ENCODE measurements around the gene PAPLN.

PAPLN gene

GRCh38 chr14:73238424-73238852 is 1.1 kb downstream of the PAPLN start:
- Histone ChIP-seq H3K27ac (ENCODE audit: low read length) (peak overlapping the region; percentile 55), H3K4me1 (ENCODE audit: control insufficient read depth, insufficient read depth, low read length) (peaks cover 59% of the 10 kb centered on the region), H3K36me3 (ENCODE audit: control insufficient read depth in 2 of 2, insufficient read depth in 2 of 2, low read length in 2 of 2) (no peaks in the 10 kb centered on the region), H3K27me3 (ENCODE audit: control insufficient read depth in 1 of 2, insufficient read depth in 2 of 2, low read length in 2 of 2) (peaks cover under 1 to 4% of the 10 kb centered on the region in 2 donors), H3K4me3 (ENCODE audit: low read length in 2 of 2) (peak overlapping the region in 1 of 2 donors; percentile 73), H3K9ac (ENCODE audit: low read length in 2 of 2) (peak overlapping the region; percentile 12 to 62), H3K9me3 (ENCODE audit: control insufficient read depth in 2 of 2, low read length in 2 of 2) (no peaks in the 10 kb centered on the region)

- Histone ChIP-seq H3K4me3 (ENCODE audit: low read length in 2 of 2) (peak overlapping the region; percentile 57 to 73), H3K4me1 (ENCODE audit: control insufficient read depth, insufficient read depth, low read length) (peaks cover 59% of the 10 kb centered on the region), H3K27ac (ENCODE audit: low read length) (peak overlapping the region; percentile 49)
Observed at GRCh38 chr14:73238941-73239340, 1.6 kb downstream of the PAPLN start.

DNA sequence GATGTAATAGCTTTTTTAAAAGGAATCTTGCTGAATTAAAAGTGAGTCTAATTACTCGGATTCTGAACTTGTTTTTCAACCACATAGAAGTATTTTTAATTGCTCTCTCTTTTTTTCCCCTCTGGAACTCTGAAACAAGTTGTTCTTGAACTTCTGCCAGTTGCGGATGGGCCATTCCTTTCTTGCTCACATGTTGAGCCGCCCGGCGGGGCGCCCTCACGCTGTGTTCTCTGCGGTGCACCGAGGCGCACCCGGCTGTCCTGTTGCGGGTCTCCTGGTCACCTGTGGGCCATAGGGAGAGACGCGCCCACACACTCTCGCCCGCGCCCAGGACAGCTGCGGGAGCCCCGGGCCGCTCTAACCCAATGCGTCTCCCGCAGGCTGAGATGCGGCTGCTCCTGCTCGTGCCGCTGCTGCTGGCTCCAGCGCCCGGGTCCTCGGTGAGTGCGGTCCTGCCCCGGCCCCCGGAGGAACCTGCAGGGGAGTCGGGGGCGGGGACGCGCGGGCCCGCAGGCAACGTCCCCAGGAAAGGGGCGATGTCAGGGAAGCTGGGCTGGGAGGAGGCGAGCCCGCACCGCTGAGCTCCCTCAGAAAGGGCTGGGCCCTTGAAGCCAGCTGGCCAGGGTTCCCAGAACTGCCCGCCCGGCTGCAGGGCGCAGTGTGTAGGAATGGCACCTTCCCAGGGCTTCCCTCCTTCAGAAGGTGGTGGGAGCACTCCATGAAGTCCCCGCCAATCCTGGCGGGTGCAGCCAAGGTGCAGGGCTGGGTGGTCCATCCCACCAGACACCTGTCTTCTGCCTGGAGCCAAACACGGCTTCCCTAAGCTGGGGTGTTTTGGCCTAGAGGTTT is 2.3 kb downstream of the PAPLN start:
- peaks cover 0 to 4% of the 10 kb centered on the region in 2 donors for H3K27me3 ChIP-seq (ENCODE audit: control insufficient read depth in 1 of 2, insufficient read depth in 2 of 2, low read length in 2 of 2)
- no peaks in the 10 kb centered on the region for H3K36me3 ChIP-seq (ENCODE audit: control insufficient read depth in 2 of 2, insufficient read depth in 2 of 2, low read length in 2 of 2)
- H3K4me3 ChIP-seq (ENCODE audit: low read length in 2 of 2): peak overlapping the region; percentile 62 to 73
- H3K9ac ChIP-seq (ENCODE audit: low read length in 2 of 2): peak overlapping the region; percentile 36 to 48
- H3K9me3 ChIP-seq (ENCODE audit: control insufficient read depth in 2 of 2, low read length in 2 of 2): no peaks in the 10 kb centered on the region
- peak overlapping the region; percentile 49 for H3K27ac ChIP-seq (ENCODE audit: low read length)
- H3K4me1 ChIP-seq (ENCODE audit: control insufficient read depth, insufficient read depth, low read length): peaks cover 59% of the 10 kb centered on the region

More at GRCh38 chr14:73238941-73239340, 1.6 kb downstream of the PAPLN start:
- no peaks in the 10 kb centered on the region for H3K9me3 ChIP-seq (ENCODE audit: control insufficient read depth in 2 of 2, low read length in 2 of 2)
- peaks cover 0 to 4% of the 10 kb centered on the region in 2 donors for H3K27me3 ChIP-seq (ENCODE audit: control insufficient read depth in 1 of 2, insufficient read depth in 2 of 2, low read length in 2 of 2)
- H3K36me3 ChIP-seq (ENCODE audit: control insufficient read depth in 2 of 2, insufficient read depth in 2 of 2, low read length in 2 of 2): no peaks in the 10 kb centered on the region
- H3K9ac ChIP-seq (ENCODE audit: low read length in 2 of 2): no peak overlapping the region

DNA sequence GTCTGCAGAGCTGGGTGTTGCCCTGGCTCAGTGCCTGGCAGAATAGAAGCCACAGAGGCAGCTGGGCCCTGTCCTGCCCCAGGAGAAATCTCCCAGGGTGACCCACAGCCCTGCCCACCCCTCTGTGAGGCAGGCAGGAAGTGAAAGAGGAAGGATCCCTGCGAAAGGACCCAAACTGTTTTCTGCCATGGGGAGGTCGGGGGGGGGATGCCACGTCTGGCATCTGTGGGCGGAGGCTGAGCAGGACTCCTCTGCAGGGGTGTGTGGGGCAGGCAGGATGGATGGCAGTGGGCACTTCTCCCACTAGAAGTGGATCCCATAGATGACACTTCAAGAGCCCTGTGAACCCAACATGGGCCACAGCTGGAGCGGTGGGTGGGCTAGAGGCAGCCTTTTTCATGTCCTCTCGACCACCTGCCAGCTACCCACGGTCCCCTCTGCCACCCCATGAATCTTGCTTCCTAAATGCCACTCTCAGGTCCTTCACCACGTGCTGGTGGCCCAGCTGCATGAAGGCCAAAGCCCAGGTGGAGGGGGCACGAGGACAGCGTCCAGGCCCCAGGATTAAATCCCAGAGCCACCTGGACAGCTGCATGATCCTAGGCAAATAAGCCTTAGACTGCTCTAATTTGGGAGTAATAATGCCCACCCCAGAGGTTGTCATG is 3.6 kb downstream of the PAPLN start:
- no peaks in the 10 kb centered on the region for H3K36me3 ChIP-seq (ENCODE audit: control insufficient read depth in 2 of 2, insufficient read depth in 2 of 2, low read length in 2 of 2)
- no peak overlapping the region for H3K9ac ChIP-seq (ENCODE audit: low read length in 2 of 2)
- H3K4me1 ChIP-seq (ENCODE audit: control insufficient read depth, insufficient read depth, low read length): peaks cover 52% of the 10 kb centered on the region
- H3K27ac ChIP-seq (ENCODE audit: low read length): peak overlapping the region; percentile 74
- H3K4me3 ChIP-seq (ENCODE audit: low read length in 2 of 2): no peak overlapping the region
- H3K27me3 ChIP-seq (ENCODE audit: control insufficient read depth in 1 of 2, insufficient read depth in 2 of 2, low read length in 2 of 2): peaks cover 0 to 4% of the 10 kb centered on the region in 2 donors
- H3K9me3 ChIP-seq (ENCODE audit: control insufficient read depth in 2 of 2, low read length in 2 of 2): no peaks in the 10 kb centered on the region

GRCh38 chr14:73241481-73242165 is 4.3 kb downstream of the PAPLN start:
- Histone ChIP-seq H3K27ac (ENCODE audit: low read length) (peak overlapping the region; percentile 74), H3K9ac (ENCODE audit: low read length in 2 of 2) (peak overlapping the region; percentile 5 to 13), H3K27me3 (ENCODE audit: control insufficient read depth in 1 of 2, insufficient read depth in 2 of 2, low read length in 2 of 2) (peaks cover 0 to 4% of the 10 kb centered on the region in 2 donors)

GRCh38 chr14:73242357-73242901 is 5.1 kb downstream of the PAPLN start:
- peaks cover 0 to 3% of the 10 kb centered on the region in 2 donors for H3K27me3 ChIP-seq (ENCODE audit: control insufficient read depth in 1 of 2, insufficient read depth in 2 of 2, low read length in 2 of 2)
- no peaks in the 10 kb centered on the region for H3K36me3 ChIP-seq (ENCODE audit: control insufficient read depth in 2 of 2, insufficient read depth in 2 of 2, low read length in 2 of 2)
- H3K27ac ChIP-seq (ENCODE audit: low read length): peak overlapping the region; percentile 74
- H3K4me3 ChIP-seq (ENCODE audit: low read length in 2 of 2): peak overlapping the region; percentile 23 to 59
- peaks cover 45% of the 10 kb centered on the region for H3K4me1 ChIP-seq (ENCODE audit: control insufficient read depth, insufficient read depth, low read length)
- H3K9me3 ChIP-seq (ENCODE audit: control insufficient read depth in 2 of 2, low read length in 2 of 2): no peaks in the 10 kb centered on the region
- H3K9ac ChIP-seq (ENCODE audit: low read length in 2 of 2): peak overlapping the region; percentile 5 to 13

More at GRCh38 chr14:73241481-73242165, 4.3 kb downstream of the PAPLN start:
- Histone ChIP-seq H3K4me3 (ENCODE audit: low read length in 2 of 2) (peak overlapping the region; percentile 23 to 59), H3K9me3 (ENCODE audit: control insufficient read depth in 2 of 2, low read length in 2 of 2) (no peaks in the 10 kb centered on the region), H3K4me1 (ENCODE audit: control insufficient read depth, insufficient read depth, low read length) (peaks cover 52% of the 10 kb centered on the region), H3K36me3 (ENCODE audit: control insufficient read depth in 2 of 2, insufficient read depth in 2 of 2, low read length in 2 of 2) (no peaks in the 10 kb centered on the region)

- H3K27ac ChIP-seq (ENCODE audit: low read length): peak overlapping the region; percentile 11
- peaks cover 37% of the 10 kb centered on the region for H3K4me1 ChIP-seq (ENCODE audit: control insufficient read depth, insufficient read depth, low read length)
- no peak overlapping the region for H3K4me3 ChIP-seq (ENCODE audit: low read length in 2 of 2)
- H3K36me3 ChIP-seq (ENCODE audit: control insufficient read depth in 2 of 2, insufficient read depth in 2 of 2, low read length in 2 of 2): no peaks in the 10 kb centered on the region
- no peaks in the 10 kb centered on the region for H3K9me3 ChIP-seq (ENCODE audit: control insufficient read depth in 2 of 2, low read length in 2 of 2)
- H3K9ac ChIP-seq (ENCODE audit: low read length in 2 of 2): no peak overlapping the region
- no peaks in the 10 kb centered on the region for H3K27me3 ChIP-seq (ENCODE audit: control insufficient read depth in 1 of 2, insufficient read depth in 2 of 2, low read length in 2 of 2)
Observed at GRCh38 chr14:73243341-73243740, 6.0 kb downstream of the PAPLN start.

DNA sequence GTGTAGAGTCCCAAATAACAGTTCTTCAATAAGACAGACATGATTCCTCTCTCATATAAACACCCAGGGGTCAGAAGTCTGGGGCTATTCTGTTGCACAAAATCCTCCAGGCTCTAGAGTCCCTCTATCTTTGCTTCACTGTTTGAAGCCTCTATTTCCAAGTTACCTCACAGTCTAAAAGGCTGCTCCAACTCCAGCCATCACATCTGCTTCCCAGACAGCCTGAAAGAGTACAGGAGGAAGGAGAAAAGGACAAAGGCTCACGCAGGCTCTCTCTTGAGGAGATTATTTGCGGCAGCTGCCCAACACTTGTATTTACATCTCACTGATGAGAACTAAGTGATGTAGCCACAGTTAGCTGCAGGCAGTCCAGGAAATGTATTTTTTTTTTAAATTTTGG is 6.4 kb downstream of the PAPLN start:
- Histone ChIP-seq H3K9me3 (ENCODE audit: control insufficient read depth in 2 of 2, low read length in 2 of 2) (no peaks in the 10 kb centered on the region), H3K27me3 (ENCODE audit: control insufficient read depth in 1 of 2, insufficient read depth in 2 of 2, low read length in 2 of 2) (no peaks in the 10 kb centered on the region), H3K27ac (ENCODE audit: low read length) (no peak overlapping the region), H3K4me3 (ENCODE audit: low read length in 2 of 2) (no peak overlapping the region), H3K36me3 (ENCODE audit: control insufficient read depth in 2 of 2, insufficient read depth in 2 of 2, low read length in 2 of 2) (no peaks in the 10 kb centered on the region), H3K9ac (ENCODE audit: low read length in 2 of 2) (no peak overlapping the region), H3K4me1 (ENCODE audit: control insufficient read depth, insufficient read depth, low read length) (peaks cover 35% of the 10 kb centered on the region)

DNA sequence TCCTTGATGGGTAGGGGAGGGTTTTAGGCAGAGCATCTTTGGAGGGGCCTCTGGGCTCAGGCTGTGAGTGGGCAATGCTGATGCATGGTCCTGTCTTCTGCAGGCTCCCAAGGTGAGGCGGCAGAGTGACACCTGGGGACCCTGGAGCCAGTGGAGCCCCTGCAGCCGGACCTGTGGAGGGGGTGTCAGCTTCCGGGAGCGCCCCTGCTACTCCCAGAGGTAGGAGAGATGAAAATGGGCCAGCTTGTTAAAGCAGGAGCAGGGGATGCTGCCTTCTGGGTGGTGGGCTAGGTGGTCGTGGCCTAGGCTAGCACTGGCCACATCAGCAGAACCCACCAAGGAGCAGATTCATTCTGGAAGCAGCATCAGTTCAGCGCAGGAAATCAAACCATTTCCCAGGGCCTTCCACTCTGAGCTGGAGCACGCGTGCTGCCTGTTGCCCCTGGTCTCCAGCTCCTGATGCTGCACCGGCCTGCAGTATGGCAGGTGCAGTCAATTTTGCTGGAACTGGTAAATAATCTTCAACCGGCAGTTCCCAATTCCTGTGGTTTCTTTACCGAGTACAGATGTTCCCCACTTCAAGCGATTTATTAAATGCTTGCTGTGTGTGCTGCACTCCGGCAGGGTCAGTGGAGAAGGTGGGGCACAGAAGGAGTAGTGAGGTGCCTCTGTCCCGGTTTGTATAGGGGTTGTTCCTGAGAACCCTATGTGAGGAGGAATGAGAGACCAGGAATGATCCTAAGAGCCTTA is 7.4 kb downstream of the PAPLN start:
- peaks cover 26% of the 10 kb centered on the region for H3K4me1 ChIP-seq (ENCODE audit: control insufficient read depth, insufficient read depth, low read length)
- no peaks in the 10 kb centered on the region for H3K27me3 ChIP-seq (ENCODE audit: control insufficient read depth in 1 of 2, insufficient read depth in 2 of 2, low read length in 2 of 2)
- H3K9ac ChIP-seq (ENCODE audit: low read length in 2 of 2): no peak overlapping the region

More for the DNA sequence above, 7.4 kb downstream of the PAPLN start:
- H3K27ac ChIP-seq (ENCODE audit: low read length): no peak overlapping the region
- H3K9me3 ChIP-seq (ENCODE audit: control insufficient read depth in 2 of 2, low read length in 2 of 2): no peaks in the 10 kb centered on the region
- no peaks in the 10 kb centered on the region for H3K36me3 ChIP-seq (ENCODE audit: control insufficient read depth in 2 of 2, insufficient read depth in 2 of 2, low read length in 2 of 2)
- H3K4me3 ChIP-seq (ENCODE audit: low read length in 2 of 2): no peak overlapping the region
